RWPE1 (cell line): ENCODE data around the gene PAPOLB.

ENCODE experiments used
- CTCF ChIA-PET: fragments of 350-600 bp; sonication (Branson Sonifier 250); formaldehyde crosslinking; extraction: SDS; loops from one replicate; lab custom pipeline; 2021; lab: Yijun Ruan, JAX
- POLR2A ChIA-PET: fragments of 400-600 bp; formaldehyde crosslinking; extraction: SDS; loops from one replicate; lab custom pipeline; 2020; ENCODE audit warnings: antibody characterized with exemption; ENCODE audit not compliant: low non-redundant PET; lab: Yijun Ruan, JAX
- DNase-seq: peaks from one replicate; pipeline ENCODE4 v3.0.0; 2012; ENCODE audit warnings: low spot score
- H3K27ac ChIP-seq: fragments of 450-650 bp; 2 replicates; pipeline ENCODE4 v1.5.1; 2017
- TF ChIP-seq, protein P1 (sequence below): fragments of 450-650 bp; conservative IDR thresholded peaks from 2 replicates; pipeline ENCODE4 v1.5.1; 2017; ENCODE audit warnings: low read depth, mild to moderate bottlenecking

PAPOLB gene

DNA sequence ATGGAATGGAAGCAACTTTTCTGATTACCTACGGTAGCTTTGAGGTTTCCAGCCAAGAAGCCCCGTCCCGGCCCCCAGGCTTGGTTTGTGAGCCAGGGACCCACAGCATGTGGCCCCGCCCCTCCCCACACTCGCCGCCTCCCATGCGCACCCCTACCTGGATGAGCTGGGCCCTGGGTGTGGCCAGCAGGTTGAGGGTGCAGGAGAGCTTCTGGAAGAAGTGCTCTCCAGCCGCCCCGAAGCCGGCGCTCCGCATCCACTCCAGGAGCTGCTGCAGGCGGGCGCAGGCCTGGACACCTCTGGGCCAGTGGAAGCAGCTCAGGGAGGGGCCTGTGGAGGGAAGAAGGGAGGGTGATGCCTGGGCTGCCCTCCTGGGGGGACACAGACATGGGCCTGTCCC, 46.7 kb downstream of the PAPOLB start:
- ChIA-PET POLR2A (no interaction called here), CTCF (interaction anchor here (0.8 to 1.4 kb wide), 2 partner anchors 16 to 53 kb away, joined by 3 to 4 read pairs; no protein-coding TSS in a partner anchor)
- H3K27ac ChIP-seq, result no peak overlapping the region
- no peak for DNase-seq
- TF ChIP-seq, protein P1, sequence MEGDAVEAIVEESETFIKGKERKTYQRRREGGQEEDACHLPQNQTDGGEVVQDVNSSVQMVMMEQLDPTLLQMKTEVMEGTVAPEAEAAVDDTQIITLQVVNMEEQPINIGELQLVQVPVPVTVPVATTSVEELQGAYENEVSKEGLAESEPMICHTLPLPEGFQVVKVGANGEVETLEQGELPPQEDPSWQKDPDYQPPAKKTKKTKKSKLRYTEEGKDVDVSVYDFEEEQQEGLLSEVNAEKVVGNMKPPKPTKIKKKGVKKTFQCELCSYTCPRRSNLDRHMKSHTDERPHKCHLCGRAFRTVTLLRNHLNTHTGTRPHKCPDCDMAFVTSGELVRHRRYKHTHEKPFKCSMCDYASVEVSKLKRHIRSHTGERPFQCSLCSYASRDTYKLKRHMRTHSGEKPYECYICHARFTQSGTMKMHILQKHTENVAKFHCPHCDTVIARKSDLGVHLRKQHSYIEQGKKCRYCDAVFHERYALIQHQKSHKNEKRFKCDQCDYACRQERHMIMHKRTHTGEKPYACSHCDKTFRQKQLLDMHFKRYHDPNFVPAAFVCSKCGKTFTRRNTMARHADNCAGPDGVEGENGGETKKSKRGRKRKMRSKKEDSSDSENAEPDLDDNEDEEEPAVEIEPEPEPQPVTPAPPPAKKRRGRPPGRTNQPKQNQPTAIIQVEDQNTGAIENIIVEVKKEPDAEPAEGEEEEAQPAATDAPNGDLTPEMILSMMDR, result no peak

DNA sequence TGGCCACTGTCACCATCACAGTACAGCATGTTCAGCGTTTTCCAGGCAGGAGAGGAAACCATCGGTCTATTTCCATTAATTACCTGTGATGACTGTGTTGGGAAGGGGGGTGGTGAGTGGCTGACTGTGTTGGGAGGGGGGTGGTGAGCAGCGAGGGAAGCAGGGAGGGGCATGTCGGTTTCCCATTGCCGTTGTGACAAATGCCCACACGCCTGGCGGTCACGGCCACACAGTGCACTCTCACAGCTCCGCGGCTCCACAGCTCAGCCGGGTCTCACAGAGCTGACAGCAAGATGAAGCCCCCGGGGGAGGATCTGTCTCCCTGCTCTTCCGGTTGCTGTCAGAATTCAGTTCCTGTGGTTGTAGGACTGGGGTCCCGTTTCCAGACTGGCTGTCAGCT, 47.4 kb downstream of the PAPOLB start:
- DNase-seq, result no peak
- no peak overlapping the region for H3K27ac ChIP-seq
- TF ChIP-seq, protein P1, result no peak
- CTCF ChIA-PET, result no interaction called here
- POLR2A ChIA-PET, result no interaction called here

DNA sequence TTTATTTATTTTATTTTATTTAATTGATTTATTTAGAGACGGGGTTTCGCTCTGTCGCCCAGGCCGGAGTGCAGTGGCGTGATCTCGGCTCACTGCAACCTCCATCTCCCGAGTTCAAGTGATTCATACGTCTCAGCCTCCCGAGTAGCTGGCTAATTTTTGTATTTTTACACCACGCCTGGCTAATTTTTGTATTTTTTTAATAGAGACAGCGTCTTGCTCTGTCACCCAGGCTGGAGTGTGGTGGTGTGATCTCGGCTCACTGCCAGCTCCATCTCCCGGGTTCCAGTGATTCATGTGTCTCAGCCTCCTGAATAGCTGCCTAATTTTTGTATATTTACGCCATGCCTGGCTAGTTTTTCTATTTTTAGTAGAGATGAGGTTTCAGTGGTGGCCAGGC, 52.2 kb downstream of the PAPOLB start:
- ChIA-PET POLR2A (interaction anchor here (0.6 kb wide), 1 partner anchor 35 kb away, joined by 4 read pairs; the partner anchor contains the start of gene AP5Z1), CTCF (interaction anchor here (0.8 kb wide), 1 partner anchor 14 kb away, joined by 3 read pairs; no protein-coding TSS in a partner anchor)
- DNase-seq, result no peak
- no peak overlapping the region for H3K27ac ChIP-seq
- TF ChIP-seq, protein P1, result no peak

DNA sequence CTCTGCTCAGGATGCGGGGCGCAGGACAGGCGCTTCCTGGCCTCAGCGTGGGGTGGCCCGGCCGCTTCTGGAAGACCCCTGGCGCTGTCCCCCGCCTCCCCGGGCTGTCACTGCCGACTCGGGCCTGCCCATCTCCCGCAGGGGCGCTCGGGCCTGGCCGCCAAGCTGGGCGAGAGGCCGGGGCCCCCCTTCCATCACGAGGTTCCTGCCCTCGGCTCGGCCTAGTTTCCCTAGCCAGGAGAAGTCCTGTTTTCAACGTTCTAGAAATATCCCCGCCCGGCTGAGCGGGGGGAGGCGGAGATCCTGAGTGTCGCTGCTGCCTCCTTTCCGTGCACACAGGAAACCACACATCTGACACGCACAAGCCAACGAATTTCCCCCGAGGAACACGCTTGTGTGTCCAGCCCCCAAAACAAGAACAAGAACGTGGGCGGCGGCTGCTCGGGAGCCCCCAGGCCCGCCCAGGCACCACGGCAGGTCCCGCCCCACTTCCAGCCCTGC, 52.7 kb downstream of the PAPOLB start:
- TF ChIP-seq, protein P1, result no peak
- no peak overlapping the region for H3K27ac ChIP-seq
- ChIA-PET POLR2A (no interaction called here), CTCF (interaction anchor here (0.8 to 0.9 kb wide), 2 partner anchors 14 to 105 kb away, joined by 3 to 4 read pairs; no protein-coding TSS in a partner anchor)
- no peak for DNase-seq

DNA sequence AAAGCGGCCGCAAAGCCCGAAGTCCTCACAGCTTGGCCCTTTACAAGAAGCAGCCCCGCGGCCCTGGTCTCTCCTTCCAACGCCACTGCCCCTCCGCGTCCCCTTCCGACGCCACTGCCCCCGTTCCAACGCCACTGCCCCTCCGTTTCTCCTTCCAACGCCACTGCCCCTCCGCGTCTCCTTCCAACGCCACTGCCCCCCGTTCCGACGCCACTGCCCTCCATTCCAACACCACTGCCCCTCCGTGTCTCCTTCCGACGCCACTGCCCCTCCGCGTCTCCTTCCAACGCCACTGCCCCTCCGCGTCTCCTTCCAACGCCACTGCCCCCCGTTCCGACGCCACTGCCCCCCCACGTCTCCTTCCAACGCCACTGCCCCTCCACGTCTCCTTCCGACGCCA, 53.3 kb downstream of the PAPOLB start:
- ChIA-PET POLR2A (interaction anchor here (0.7 kb wide), 1 partner anchor 338 kb away, joined by 3 read pairs; no protein-coding TSS in a partner anchor), CTCF (interaction anchor here (0.5 to 0.9 kb wide), 3 partner anchors 14 to 266 kb away, joined by 3 to 4 read pairs (median 3); no protein-coding TSS in a partner anchor)
- no peak for DNase-seq
- TF ChIP-seq, protein P1, result no peak
- H3K27ac ChIP-seq, result no peak overlapping the region

DNA sequence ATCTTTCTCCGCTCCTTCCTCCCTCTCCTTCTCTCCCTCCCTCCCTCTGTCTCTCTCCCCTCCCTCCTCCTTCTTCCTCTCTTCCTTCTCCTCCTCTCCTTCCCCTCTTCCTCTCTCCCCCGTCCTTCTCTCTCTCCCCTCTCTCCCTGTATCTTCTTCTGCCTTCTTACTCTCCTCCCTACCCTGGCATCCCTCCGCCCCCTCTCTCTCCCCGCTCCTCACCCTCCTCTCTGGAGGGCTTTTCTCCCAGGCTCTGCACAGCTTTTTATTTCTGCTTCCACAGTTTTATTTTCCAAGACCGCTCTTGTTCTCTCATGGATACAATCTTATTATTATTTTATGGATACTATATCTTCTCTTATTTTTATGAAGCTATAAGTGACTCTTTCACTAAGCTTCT, 53.8 kb downstream of the PAPOLB start:
- TF ChIP-seq, protein P1, result no peak
- ChIA-PET CTCF (interaction anchor here (0.5 to 0.7 kb wide), 2 partner anchors 13 to 265 kb away, joined by 3 read pairs; no protein-coding TSS in a partner anchor), POLR2A (interaction anchor here (0.7 kb wide), 1 partner anchor 339 kb away, joined by 3 read pairs; no protein-coding TSS in a partner anchor)
- no peak overlapping the region for H3K27ac ChIP-seq
- DNase-seq, result no peak
